ENCODE results near the gene STK39. TPM values are rescaled to one million over a fixed set of nuclear protein-coding genes. Genes with fewer than 3 reads are reported as not detected.

Gene STK39
- total RNA-seq, 1 donor = 18.1 TPM

- no peak for TF ChIP-seq CTCF (IDR thresholded peaks at IDR 0.05; ENCODE audit: extremely low read depth, low read depth, low read length)
Measured at GRCh38 chr2:168105127-168105683, 142.2 kb downstream of the STK39 start.

GRCh38 chr2:168097431-168097830 is 150.0 kb downstream of the STK39 start:
- Histone ChIP-seq H3K27ac (ENCODE audit: low read depth, low read length) (no peak overlapping the region), H2AFZ (ENCODE audit: low read length) (no peak overlapping the region), H3K4me3 (ENCODE audit: insufficient read depth, low read length) (no peak overlapping the region), H3K36me3 (ENCODE audit: insufficient read depth, low read length) (peaks cover 5% of the 10 kb centered on the region), H3K27me3 (ENCODE audit: insufficient read depth, low read length) (no peaks in the 10 kb centered on the region), H3K4me1 (ENCODE audit: insufficient read depth, low read length) (no peaks in the 10 kb centered on the region), H3K4me2 (ENCODE audit: insufficient read depth, low read length) (no peak overlapping the region), H3K79me2 (ENCODE audit: insufficient read depth, low read length) (no peaks in the 10 kb centered on the region), H4K20me1 (ENCODE audit: insufficient read depth, low read length) (no peaks in the 10 kb centered on the region), H3K9me3 (ENCODE audit: low read depth, low read length) (no peaks in the 10 kb centered on the region)
- DNase-seq (ENCODE audit: insufficient read length, low spot score, missing footprints) = no peak
- no peak for TF ChIP-seq CTCF (IDR thresholded peaks at IDR 0.05; ENCODE audit: extremely low read depth, low read depth, low read length)

More at GRCh38 chr2:168105127-168105683, 142.2 kb downstream of the STK39 start:
- no peak overlapping the region for H2AFZ ChIP-seq (ENCODE audit: low read length)
- H3K4me1 ChIP-seq (ENCODE audit: insufficient read depth, low read length) = no peaks in the 10 kb centered on the region
- H3K27me3 ChIP-seq (ENCODE audit: insufficient read depth, low read length) = no peaks in the 10 kb centered on the region
- H3K4me2 ChIP-seq (ENCODE audit: insufficient read depth, low read length) = no peak overlapping the region
- no peak overlapping the region for H3K27ac ChIP-seq (ENCODE audit: low read depth, low read length)
- H3K9me3 ChIP-seq (ENCODE audit: low read depth, low read length) = no peaks in the 10 kb centered on the region
- H3K4me3 ChIP-seq (ENCODE audit: insufficient read depth, low read length) = no peak overlapping the region
- DNase-seq (ENCODE audit: insufficient read length, low spot score, missing footprints) = no peak
- H3K36me3 ChIP-seq (ENCODE audit: insufficient read depth, low read length) = peaks cover 2% of the 10 kb centered on the region
- no peaks in the 10 kb centered on the region for H4K20me1 ChIP-seq (ENCODE audit: insufficient read depth, low read length)
- no peaks in the 10 kb centered on the region for H3K79me2 ChIP-seq (ENCODE audit: insufficient read depth, low read length)

GRCh38 chr2:168096158-168096557 is 151.2 kb downstream of the STK39 start:
- no peaks in the 10 kb centered on the region for H3K9me3 ChIP-seq (ENCODE audit: low read depth, low read length)
- H3K4me1 ChIP-seq (ENCODE audit: insufficient read depth, low read length) = no peaks in the 10 kb centered on the region
- no peak overlapping the region for H2AFZ ChIP-seq (ENCODE audit: low read length)
- DNase-seq (ENCODE audit: insufficient read length, low spot score, missing footprints) = no peak
- no peaks in the 10 kb centered on the region for H4K20me1 ChIP-seq (ENCODE audit: insufficient read depth, low read length)
- H3K4me2 ChIP-seq (ENCODE audit: insufficient read depth, low read length) = no peak overlapping the region
- H3K27me3 ChIP-seq (ENCODE audit: insufficient read depth, low read length) = no peaks in the 10 kb centered on the region
- no peak overlapping the region for H3K4me3 ChIP-seq (ENCODE audit: insufficient read depth, low read length)
- TF ChIP-seq CTCF (IDR thresholded peaks at IDR 0.05; ENCODE audit: extremely low read depth, low read depth, low read length) = no peak
- H3K79me2 ChIP-seq (ENCODE audit: insufficient read depth, low read length) = no peaks in the 10 kb centered on the region
- H3K36me3 ChIP-seq (ENCODE audit: insufficient read depth, low read length) = peaks cover 5% of the 10 kb centered on the region
- H3K27ac ChIP-seq (ENCODE audit: low read depth, low read length) = no peak overlapping the region

GRCh38 chr2:168091986-168092385 is 155.4 kb downstream of the STK39 start:
- DNase-seq (ENCODE audit: insufficient read length, low spot score, missing footprints) = no peak
- no peaks in the 10 kb centered on the region for H3K79me2 ChIP-seq (ENCODE audit: insufficient read depth, low read length)
- H4K20me1 ChIP-seq (ENCODE audit: insufficient read depth, low read length) = no peaks in the 10 kb centered on the region
- H3K27me3 ChIP-seq (ENCODE audit: insufficient read depth, low read length) = no peaks in the 10 kb centered on the region
- no peak overlapping the region for H2AFZ ChIP-seq (ENCODE audit: low read length)
- H3K9me3 ChIP-seq (ENCODE audit: low read depth, low read length) = no peaks in the 10 kb centered on the region
- H3K4me2 ChIP-seq (ENCODE audit: insufficient read depth, low read length) = no peak overlapping the region
- no peaks in the 10 kb centered on the region for H3K4me1 ChIP-seq (ENCODE audit: insufficient read depth, low read length)
- H3K27ac ChIP-seq (ENCODE audit: low read depth, low read length) = no peak overlapping the region
- H3K36me3 ChIP-seq (ENCODE audit: insufficient read depth, low read length) = no peaks in the 10 kb centered on the region
- H3K4me3 ChIP-seq (ENCODE audit: insufficient read depth, low read length) = no peak overlapping the region
- no peak for TF ChIP-seq CTCF (IDR thresholded peaks at IDR 0.05; ENCODE audit: extremely low read depth, low read depth, low read length)

All from osteoblast (primary cell).